Sigmoid colon (tissue), 7 donors: ENCODE measurements around the gene RABGGTA. TPM values are rescaled to one million over a fixed set of nuclear protein-coding genes. Genes with fewer than 3 reads are reported as not detected.
A peak's percentile ranks its signal among the peaks of the same experiment; 100 is the strongest.

Experiments
- DNase-seq: peaks from one replicate; pipeline ENCODE4 v3.0.0-alpha.2; 2019
- H3K27ac ChIP-seq, 4 donors: fragments of 200-600 bp; sonication (generic); one replicate each; pipeline ENCODE4 v1.5.1; 2016 to 2019; ENCODE audit warnings: mild to moderate bottlenecking in 1 of 4
- H3K27me3 ChIP-seq, 3 donors: fragments of 200-600 bp; sonication (generic); one replicate each; pipeline ENCODE4 v1.5.1; 2019; ENCODE audit warnings: mild to moderate bottlenecking in 1 of 3
- H3K36me3 ChIP-seq, 4 donors: fragments of 200-600 bp; sonication (generic); one replicate each; pipeline ENCODE4 v1.5.1; 2016 to 2019
- H3K4me1 ChIP-seq, 4 donors: fragments of 200-600 bp; sonication (generic); one replicate each; pipeline ENCODE4 v1.5.1; 2017 to 2019
- H3K4me3 ChIP-seq, 4 donors: fragments of 200-600 bp; sonication (generic); one replicate each; pipeline ENCODE4 v1.5.1; 2017 to 2019; ENCODE audit warnings: mild to moderate bottlenecking in 2 of 4, moderate library complexity in 1 of 4
- H3K9me3 ChIP-seq, 4 donors: fragments of 200-600 bp in 3 of 4; sonication (generic) in 3 of 4; one replicate each; pipeline versions ENCODE4 v1.5.1 to v1.6.1; 2013 to 2019
- CTCF ChIP-seq, 4 experiments: fragments of 450-650 bp in 3 of 4; fragments of 200-600 bp in 1 of 4; IDR thresholded peaks; one replicate each; pipeline ENCODE4 v1.5.1; 2016 to 2019; ENCODE audit warnings: antibody characterized with exemption in 4 of 4, mild to moderate bottlenecking in 3 of 4, moderate library complexity in 2 of 4
- EP300 ChIP-seq, 4 donors: sonication (generic); formaldehyde crosslinking; IDR thresholded peaks; one replicate each; pipeline ENCODE4 v1.6.1; 2017; ENCODE audit warnings: antibody characterized with exemption in 4 of 4
- POLR2A ChIP-seq, 2 donors: fragments of 450-650 bp; IDR thresholded peaks; one replicate each; pipeline ENCODE4 v1.6.1; 2016; ENCODE audit warnings: antibody characterized with exemption in 2 of 2, mild to moderate bottlenecking in 2 of 2, moderate library complexity in 2 of 2
- POLR2AphosphoS5 ChIP-seq, 4 donors: sonication (generic); formaldehyde crosslinking; IDR thresholded peaks; one replicate each; pipeline ENCODE4 v1.6.1; 2017; ENCODE audit warnings: antibody characterized with exemption in 4 of 4
- WGBS, 2 donors: extraction: QIAGEN DNeasy Blood & Tissue Kit; methylation state at CpG; one replicate each; pipeline ENCODE4 v1.1.7; 2013; 5-methylcytosine and 5-hydroxymethylcytosine counted together
- intact Hi-C: fragments of 100-400 bp; cut with DNase I; formaldehyde crosslinking; loops from one replicate; pipeline ENCODE4 v1.15.1; 2023
- polyA plus RNA-seq, 3 donors: library from polyadenylated mRNA; stranded (reverse); fragments of 200-250 nt; gene quantifications; one replicate each; pipeline ENCODE4 v1.2.3, GENCODE V29; 2013
- total RNA-seq, 4 donors: library from RNA; depleted of rRNA; stranded (reverse); fragments of >200 nt; gene quantifications; one replicate each; pipeline ENCODE4 v1.1.0, GENCODE V29; 2016
- donor health status: healthy with polysubstance abuse.
- donor health status: Bipolar disorder and iron deficiency.
- donor health status: healthy.

RABGGTA gene
- total and polyA plus RNA-seq, 7 donors = 14.0 to 32.4 (median 25.2) TPM

GRCh38 chr14:24279301-24280186, 8.1 kb upstream of the RABGGTA start:
- TF ChIP-seq POLR2AphosphoS5 (IDR thresholded peaks at IDR 0.05) (no peak), CTCF (IDR thresholded peaks at IDR 0.05) (no peak), POLR2A (IDR thresholded peaks at IDR 0.05) (no peak), EP300 (IDR thresholded peaks at IDR 0.05) (no peak)
- H3K27ac ChIP-seq = no peak overlapping the region

GRCh38 chr14:24278424-24278823, 7.0 kb upstream of the RABGGTA start:
- H3K4me1 ChIP-seq = no peaks in the 10 kb centered on the region
- H3K27me3 ChIP-seq = no peaks in the 10 kb centered on the region
- TF ChIP-seq POLR2A (IDR thresholded peaks at IDR 0.05) (no peak), POLR2AphosphoS5 (IDR thresholded peaks at IDR 0.05) (no peak), CTCF (IDR thresholded peaks at IDR 0.05) (no peak), EP300 (IDR thresholded peaks at IDR 0.05) (no peak)
- no peaks in the 10 kb centered on the region for H3K9me3 ChIP-seq
- intact Hi-C loops = no loop called here
- no peak overlapping the region for H3K4me3 ChIP-seq
- H3K36me3 ChIP-seq = no peaks in the 10 kb centered on the region
- 93 to 96% methylated on average over 5 of the region's 5 CpGs for WGBS, 2 donors
- H3K27ac ChIP-seq = no peak overlapping the region
- DNase-seq = no peak

More at GRCh38 chr14:24279301-24280186, 8.1 kb upstream of the RABGGTA start:
- no peaks in the 10 kb centered on the region for H3K36me3 ChIP-seq
- no peak overlapping the region for H3K4me3 ChIP-seq
- H3K9me3 ChIP-seq = no peaks in the 10 kb centered on the region
- H3K27me3 ChIP-seq = no peaks in the 10 kb centered on the region
- intact Hi-C loops = no loop called here
- DNase-seq = no peak
- 67 to 76% methylated on average over 11 of the region's 11 CpGs for WGBS, 2 donors
- H3K4me1 ChIP-seq = no peaks in the 10 kb centered on the region

GRCh38 chr14:24277606-24278321, 6.4 kb upstream of the RABGGTA start:
- Histone ChIP-seq H3K36me3 (no peaks in the 10 kb centered on the region), H3K4me3 (no peak overlapping the region), H3K4me1 (no peaks in the 10 kb centered on the region), H3K27me3 (no peaks in the 10 kb centered on the region), H3K27ac (peak overlapping the region in 2 of 4 donors; percentile 7 to 25), H3K9me3 (no peaks in the 10 kb centered on the region)
- intact Hi-C loops = no loop called here
- TF ChIP-seq POLR2AphosphoS5 (IDR thresholded peaks at IDR 0.05) (no peak), CTCF (IDR thresholded peaks at IDR 0.05) (no peak), POLR2A (IDR thresholded peaks at IDR 0.05) (no peak), EP300 (IDR thresholded peaks at IDR 0.05) (no peak)
- 71 to 89% methylated on average over 11 of the region's 11 CpGs for WGBS, 2 donors
- DNase-seq = no peak

- peak overlapping the region in 2 of 4 donors; percentile 7 to 25 for H3K27ac ChIP-seq
- DNase-seq = no peak
- intact Hi-C loops = no loop called here
- H3K27me3 ChIP-seq = no peaks in the 10 kb centered on the region
- H3K36me3 ChIP-seq = no peaks in the 10 kb centered on the region
- H3K4me3 ChIP-seq = no peak overlapping the region
- TF ChIP-seq POLR2A (IDR thresholded peaks at IDR 0.05) = no peak
- TF ChIP-seq POLR2AphosphoS5 (IDR thresholded peaks at IDR 0.05) = no peak
- no peak for TF ChIP-seq CTCF (IDR thresholded peaks at IDR 0.05)
- no peak for TF ChIP-seq EP300 (IDR thresholded peaks at IDR 0.05)
- no peaks in the 10 kb centered on the region for H3K9me3 ChIP-seq
- 92 to 93% methylated on average over 6 of the region's 6 CpGs for WGBS, 2 donors
- peaks cover 0 to 2% (median under 1%) of the 10 kb centered on the region in 4 donors for H3K4me1 ChIP-seq
Observed at GRCh38 chr14:24277071-24277470, 5.7 kb upstream of the RABGGTA start.
